ENCODE results near the gene RFPL2. TPM values are rescaled to one million over a fixed set of nuclear protein-coding genes. Genes with fewer than 3 reads are reported as not detected.

The RFPL2 gene
- total RNA-seq, 4 donors from 2014 or later = not detected

- Histone ChIP-seq H3K27ac (no peak overlapping the region), H3K36me3 (no peaks in the 10 kb centered on the region), H3K27me3 (no peaks in the 10 kb centered on the region), H3K4me3 (no peak overlapping the region), H3K9me3 (no peaks in the 10 kb centered on the region), H3K4me1 (no peaks in the 10 kb centered on the region)
- intact Hi-C loops (cut with DNase I; ENCODE audit: low total_unique reads) = no loop called here
- no peak for DNase-seq
- TF ChIP-seq CTCF (IDR thresholded peaks at IDR 0.05) (no peak), POLR2A (IDR thresholded peaks at IDR 0.05) (no peak)
These were observed 39.7 kb upstream of the RFPL2 start for GRCh38 chr22:32244547-32244946.

GRCh38 chr22:32240461-32240860 lies 35.6 kb upstream of the RFPL2 start:
- intact Hi-C loops (cut with DNase I; ENCODE audit: low total_unique reads) = no loop called here
- DNase-seq = no peak
- TF ChIP-seq CTCF (IDR thresholded peaks at IDR 0.05) (no peak), POLR2A (IDR thresholded peaks at IDR 0.05) (no peak)
- Histone ChIP-seq H3K27ac (no peak overlapping the region), H3K36me3 (no peaks in the 10 kb centered on the region), H3K9me3 (no peaks in the 10 kb centered on the region), H3K4me3 (no peak overlapping the region), H3K27me3 (no peaks in the 10 kb centered on the region), H3K4me1 (no peaks in the 10 kb centered on the region)

- TF ChIP-seq POLR2A (IDR thresholded peaks at IDR 0.05) (no peak), CTCF (IDR thresholded peaks at IDR 0.05) (no peak)
- Histone ChIP-seq H3K4me1 (no peaks in the 10 kb centered on the region), H3K27ac (no peak overlapping the region), H3K36me3 (no peaks in the 10 kb centered on the region), H3K9me3 (no peaks in the 10 kb centered on the region), H3K27me3 (no peaks in the 10 kb centered on the region), H3K4me3 (no peak overlapping the region)
- no peak for DNase-seq
- intact Hi-C loops (cut with DNase I; ENCODE audit: low total_unique reads) = no loop called here
These were observed 33.0 kb upstream of the RFPL2 start for GRCh38 chr22:32237906-32238305.

- TF ChIP-seq POLR2A (IDR thresholded peaks at IDR 0.05) (no peak), CTCF (IDR thresholded peaks at IDR 0.05) (no peak)
- no peaks in the 10 kb centered on the region for H3K4me1 ChIP-seq
- no peaks in the 10 kb centered on the region for H3K27me3 ChIP-seq
- H3K27ac ChIP-seq = no peak overlapping the region
- intact Hi-C loops (cut with DNase I; ENCODE audit: low total_unique reads) = no loop called here
- no peak overlapping the region for H3K4me3 ChIP-seq
- no peaks in the 10 kb centered on the region for H3K36me3 ChIP-seq
- no peaks in the 10 kb centered on the region for H3K9me3 ChIP-seq
- DNase-seq = no peak
These were observed 32.1 kb upstream of the RFPL2 start for GRCh38 chr22:32236970-32237369.

- no peak for DNase-seq
- no peak overlapping the region for H3K27ac ChIP-seq
- H3K4me3 ChIP-seq = no peak overlapping the region
- TF ChIP-seq CTCF (IDR thresholded peaks at IDR 0.05) (no peak), POLR2A (IDR thresholded peaks at IDR 0.05) (no peak)
- H3K4me1 ChIP-seq = no peaks in the 10 kb centered on the region
- H3K27me3 ChIP-seq = no peaks in the 10 kb centered on the region
- intact Hi-C loops (cut with DNase I; ENCODE audit: low total_unique reads) = no loop called here
- H3K36me3 ChIP-seq = no peaks in the 10 kb centered on the region
- H3K9me3 ChIP-seq = no peaks in the 10 kb centered on the region
These were observed 28.2 kb upstream of the RFPL2 start for GRCh38 chr22:32233091-32233490.
